K562 (cell line): ENCODE measurements around the gene PIGV. TPM values are rescaled to one million over a fixed set of nuclear protein-coding genes. Genes with fewer than 3 reads are reported as not detected.

Experiments used
- ATF7 ChIP-seq: fragments of 450-650 bp; IDR thresholded peaks from 2 replicates; pipeline ENCODE4 v1.7.1; 2014; ENCODE audit warnings: mild to moderate bottlenecking, moderate library complexity
- FOS ChIP-seq: IDR thresholded peaks from 3 replicates; pipeline ENCODE4 v1.6.1; 2011; ENCODE audit not compliant: insufficient read length; ENCODE audit errors: extremely low read depth
- FOXK2 ChIP-seq, 2 experiments: fragments of 450-650 bp; IDR thresholded peaks in 1 of 2; conservative IDR thresholded peaks in 1 of 2; 2 replicates each; pipeline ENCODE4 v1.6.1; 2016; ENCODE audit warnings: low read depth in 2 of 2, mild to moderate bottlenecking in 1 of 2
- HDAC1 ChIP-seq, 2 experiments: fragments of 450-650 bp; IDR thresholded peaks; 2 replicates each; pipeline ENCODE4 v1.6.1; 2016 to 2017; ENCODE audit warnings: inconsistent platforms in 1 of 2, mild to moderate bottlenecking in 1 of 2, moderate library complexity in 1 of 2
- IRF2 ChIP-seq: sonication (generic); formaldehyde crosslinking; IDR thresholded peaks from 2 replicates; pipeline ENCODE4 v1.8.1; 2022; ENCODE audit warnings: mild to moderate bottlenecking, missing genetic modification reagents
- NR4A1 ChIP-seq, 2 experiments: fragments of 250-450 bp in 1 of 2; fragments of 450-650 bp in 1 of 2; sonication (Bioruptor Pico) in 1 of 2; IDR thresholded peaks; 2 replicates each; pipeline versions ENCODE4 v1.4.0 to v1.6.1; 2016 to 2020; ENCODE audit warnings: mild to moderate bottlenecking in 2 of 2, missing compliant biosample characterization in 1 of 2, missing genetic modification characterization in 1 of 2, moderate library complexity in 1 of 2
- PHF20 ChIP-seq: fragments of 450-650 bp; IDR thresholded peaks from 2 replicates; pipeline ENCODE4 v1.6.1; 2018; ENCODE audit not compliant: partially characterized antibody
- PHF8 ChIP-seq: fragments of 200-600 bp; sonication (generic); IDR thresholded peaks from 2 replicates; pipeline ENCODE4 v1.6.1; 2012; ENCODE audit warnings: mixed run types, mild to moderate bottlenecking, inconsistent platforms, low read length, moderate library complexity, borderline replicate concordance
- RBFOX2 ChIP-seq: fragments of 200-400 bp; formaldehyde crosslinking; IDR thresholded peaks from 2 replicates; pipeline ENCODE4 v1.6.1; 2017; ENCODE audit warnings: low read depth, mild to moderate bottlenecking, low read length, moderate library complexity
- ZNF282 ChIP-seq: sonication (generic); formaldehyde crosslinking; IDR thresholded peaks from 2 replicates; pipeline ENCODE4 v1.8.1; 2023; ENCODE audit warnings: missing genetic modification reagents
- ZNF668 ChIP-seq: fragments of 250-450 bp; sonication (Bioruptor Pico); IDR thresholded peaks from 2 replicates; pipeline ENCODE4 v1.8.0; 2022; ENCODE audit warnings: mild to moderate bottlenecking, inconsistent platforms
- polyA plus RNA-seq, 8 experiments: library from polyadenylated mRNA; depleted of rRNA in 4 of 8; stranded (reverse) in 5 of 8; unstranded in 3 of 8; fragments of >200 nt; fragmentation: Nextera tagmentation in 2 of 8; fragmentation: Illumina TruSeq in 1 of 8; extraction: Ambion mirVana in 2 of 8; extraction: Trizol in 1 of 8; gene quantifications; 2 replicates each; pipeline versions ENCODE4 v1.2.1 to v1.2.3, GENCODE V29; 2011 to 2014; ENCODE audit warnings: inconsistent platforms in 1 of 8, missing spikeins in 1 of 8
- total RNA-seq, 7 experiments: library from RNA; depleted of rRNA in 6 of 7; stranded (reverse); fragments of >200 nt in 6 of 7; fragmentation: Illumina TruSeq in 2 of 7; extraction: Trizol in 2 of 7; gene quantifications; 2 replicates each; pipeline versions ENCODE4 v1.2.1 to v1.2.3, GENCODE V29; 2011 to 2021; ENCODE audit warnings: low replicate concordance in 1 of 7
- TF ChIP-seq, protein P1 (sequence below), 3 experiments: fragments of 200-800 bp in 1 of 3; fragments of 250-450 bp in 1 of 3; fragments of 450-650 bp in 1 of 3; sonication (Bioruptor Pico) in 1 of 3; sonication (Bioruptor generic) in 1 of 3; formaldehyde crosslinking in 1 of 3; IDR thresholded peaks; 2 replicates each; pipeline versions ENCODE4 v1.6.1 to v1.8.0; 2016 to 2022; ENCODE audit warnings: mild to moderate bottlenecking in 2 of 3, missing genetic modification characterization in 2 of 3, missing compliant biosample characterization in 1 of 3, moderate library complexity in 1 of 3
- TF ChIP-seq, protein P2 (sequence below), 2 experiments: fragments of 200-800 bp in 1 of 2; sonication (Bioruptor generic) in 1 of 2; sonication (generic) in 1 of 2; formaldehyde crosslinking in 1 of 2; IDR thresholded peaks in 1 of 2; conservative IDR thresholded peaks in 1 of 2; 2 replicates each; pipeline versions ENCODE4 v1.5.0 to v1.6.1; 2016 to 2020; ENCODE audit warnings: missing compliant biosample characterization in 1 of 2, missing genetic modification characterization in 1 of 2, missing genetic modification reagents in 1 of 2
- TF ChIP-seq, protein P3 (sequence below), 2 experiments: IDR thresholded peaks; 2 replicates each; pipeline ENCODE4 v1.6.1; 2011; ENCODE audit warnings: borderline replicate concordance in 1 of 2, control low read depth in 1 of 2, low read depth in 1 of 2, low read length in 1 of 2, mild to moderate bottlenecking in 1 of 2, mixed read lengths in 1 of 2, moderate library complexity in 1 of 2; ENCODE audit not compliant: insufficient read depth in 1 of 2, insufficient read length in 1 of 2, poor library complexity in 1 of 2, severe bottlenecking in 1 of 2; ENCODE audit errors: extremely low read depth in 1 of 2

PIGV gene
- total and polyA plus RNA-seq, 9 of the 15 experiments (the other 6 are each of a cell fraction or from before 2014, with no cell fraction given) = 8.4 to 21.8 (median 11.7) TPM

DNA sequence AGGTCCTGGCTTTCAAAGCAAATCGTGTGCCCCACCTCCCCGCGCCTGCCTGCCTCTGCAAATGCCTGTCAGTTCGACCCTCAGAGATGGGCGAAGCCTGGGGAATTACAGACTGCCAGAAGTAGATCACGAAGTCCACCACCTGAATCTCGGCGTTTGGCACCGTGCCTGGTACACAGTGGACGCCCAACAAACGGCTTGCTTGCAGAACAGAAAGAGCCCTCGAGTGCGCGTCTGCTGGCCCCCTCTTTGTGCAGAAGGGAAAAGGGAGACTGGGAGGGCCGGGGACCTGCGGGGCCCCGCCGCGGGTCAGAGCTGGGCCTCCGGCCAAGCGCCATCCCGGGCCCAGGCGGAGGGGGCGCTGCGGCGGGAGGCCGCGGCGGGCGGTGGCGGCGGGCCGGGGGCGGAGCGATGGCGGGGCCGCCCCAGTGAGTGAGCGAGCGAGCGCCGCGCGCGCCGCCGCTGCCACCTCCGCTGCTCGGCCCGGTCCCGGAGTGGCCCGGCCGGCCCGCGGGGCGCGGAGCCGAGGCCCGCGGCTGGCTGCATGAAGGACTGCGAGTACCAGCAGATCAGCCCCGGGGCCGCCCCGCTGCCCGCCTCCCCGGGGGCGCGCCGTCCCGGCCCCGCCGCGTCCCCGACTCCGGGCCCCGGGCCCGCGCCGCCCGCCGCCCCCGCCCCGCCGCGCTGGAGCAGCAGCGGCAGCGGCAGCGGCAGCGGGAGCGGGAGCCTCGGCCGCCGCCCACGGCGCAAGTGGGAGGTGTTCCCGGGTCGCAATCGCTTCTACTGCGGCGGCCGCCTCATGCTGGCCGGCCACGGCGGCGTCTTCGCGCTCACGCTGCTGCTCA, 38.7 kb downstream of the PIGV start, which contains the start of gene ZDHHC18 (continued):
- TF ChIP-seq, protein P1, sequence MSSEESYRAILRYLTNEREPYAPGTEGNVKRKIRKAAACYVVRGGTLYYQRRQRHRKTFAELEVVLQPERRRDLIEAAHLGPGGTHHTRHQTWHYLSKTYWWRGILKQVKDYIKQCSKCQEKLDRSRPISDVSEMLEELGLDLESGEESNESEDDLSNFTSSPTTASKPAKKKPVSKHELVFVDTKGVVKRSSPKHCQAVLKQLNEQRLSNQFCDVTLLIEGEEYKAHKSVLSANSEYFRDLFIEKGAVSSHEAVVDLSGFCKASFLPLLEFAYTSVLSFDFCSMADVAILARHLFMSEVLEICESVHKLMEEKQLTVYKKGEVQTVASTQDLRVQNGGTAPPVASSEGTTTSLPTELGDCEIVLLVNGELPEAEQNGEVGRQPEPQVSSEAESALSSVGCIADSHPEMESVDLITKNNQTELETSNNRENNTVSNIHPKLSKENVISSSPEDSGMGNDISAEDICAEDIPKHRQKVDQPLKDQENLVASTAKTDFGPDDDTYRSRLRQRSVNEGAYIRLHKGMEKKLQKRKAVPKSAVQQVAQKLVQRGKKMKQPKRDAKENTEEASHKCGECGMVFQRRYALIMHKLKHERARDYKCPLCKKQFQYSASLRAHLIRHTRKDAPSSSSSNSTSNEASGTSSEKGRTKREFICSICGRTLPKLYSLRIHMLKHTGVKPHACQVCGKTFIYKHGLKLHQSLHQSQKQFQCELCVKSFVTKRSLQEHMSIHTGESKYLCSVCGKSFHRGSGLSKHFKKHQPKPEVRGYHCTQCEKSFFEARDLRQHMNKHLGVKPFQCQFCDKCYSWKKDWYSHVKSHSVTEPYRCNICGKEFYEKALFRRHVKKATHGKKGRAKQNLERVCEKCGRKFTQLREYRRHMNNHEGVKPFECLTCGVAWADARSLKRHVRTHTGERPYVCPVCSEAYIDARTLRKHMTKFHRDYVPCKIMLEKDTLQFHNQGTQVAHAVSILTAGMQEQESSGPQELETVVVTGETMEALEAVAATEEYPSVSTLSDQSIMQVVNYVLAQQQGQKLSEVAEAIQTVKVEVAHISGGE (CRISPR knock-in tag; IDR thresholded peaks at IDR 0.05) = peak in 1 of 3 experiments; percentile 45; a peak in 2 of 6 replicates
- TF ChIP-seq PHF8 (peak; percentile 77; the same call in 1 of the 2 replicates), FOS (no peak), FOXK2 (conservative IDR thresholded peaks at IDR 0.05 in 1 of 2, IDR thresholded peaks at IDR 0.05 in 1 of 2; ENCODE audit: low read depth in 2 of 2) (no peak), NR4A1 (CRISPR knock-in tag; IDR thresholded peaks at IDR 0.05) (no peak), NR4A1 (tag; IDR thresholded peaks at IDR 0.05) (0 out of 2 replicates have a peak, but pooled peaks have one; percentile 16), HDAC1 (IDR thresholded peaks at IDR 0.05) (no peak), ZNF282 (CRISPR knock-in tag) (no peak), IRF2 (no peak), ATF7 (0 out of 2 replicates have a peak, but pooled peaks have one; percentile 13), ZNF668 (CRISPR knock-in tag) (no peak), RBFOX2 (peak; percentile 60), PHF20 (peak; percentile 72)
- TF ChIP-seq, protein P2, sequence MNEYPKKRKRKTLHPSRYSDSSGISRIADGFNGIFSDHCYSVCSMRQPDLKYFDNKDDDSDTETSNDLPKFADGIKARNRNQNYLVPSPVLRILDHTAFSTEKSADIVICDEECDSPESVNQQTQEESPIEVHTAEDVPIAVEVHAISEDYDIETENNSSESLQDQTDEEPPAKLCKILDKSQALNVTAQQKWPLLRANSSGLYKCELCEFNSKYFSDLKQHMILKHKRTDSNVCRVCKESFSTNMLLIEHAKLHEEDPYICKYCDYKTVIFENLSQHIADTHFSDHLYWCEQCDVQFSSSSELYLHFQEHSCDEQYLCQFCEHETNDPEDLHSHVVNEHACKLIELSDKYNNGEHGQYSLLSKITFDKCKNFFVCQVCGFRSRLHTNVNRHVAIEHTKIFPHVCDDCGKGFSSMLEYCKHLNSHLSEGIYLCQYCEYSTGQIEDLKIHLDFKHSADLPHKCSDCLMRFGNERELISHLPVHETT (CRISPR knock-in tag; conservative IDR thresholded peaks at IDR 0.05 in 1 of 2, IDR thresholded peaks at IDR 0.05 in 1 of 2) = peak in 1 of 2 experiments; percentile 92; a peak in 2 of 4 replicates
- TF ChIP-seq, protein P3, sequence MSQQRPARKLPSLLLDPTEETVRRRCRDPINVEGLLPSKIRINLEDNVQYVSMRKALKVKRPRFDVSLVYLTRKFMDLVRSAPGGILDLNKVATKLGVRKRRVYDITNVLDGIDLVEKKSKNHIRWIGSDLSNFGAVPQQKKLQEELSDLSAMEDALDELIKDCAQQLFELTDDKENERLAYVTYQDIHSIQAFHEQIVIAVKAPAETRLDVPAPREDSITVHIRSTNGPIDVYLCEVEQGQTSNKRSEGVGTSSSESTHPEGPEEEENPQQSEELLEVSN (IDR thresholded peaks at IDR 0.05; ENCODE audit: borderline replicate concordance in 1 of 2, extremely low read depth in 1 of 2, insufficient read depth in 1 of 2, insufficient read length in 1 of 2, low read depth in 1 of 2, low read length in 1 of 2, poor library complexity in 1 of 2, severe bottlenecking in 1 of 2) = peak; percentile 39 to 83
